ENCODE results near the gene CCNF. TPM values are rescaled to one million over a fixed set of nuclear protein-coding genes. Genes with fewer than 3 reads are reported as not detected.

Gene CCNF
- total and polyA plus RNA-seq, 2 donors from 2014 or later: 0.77 to 2.9 TPM

DNA sequence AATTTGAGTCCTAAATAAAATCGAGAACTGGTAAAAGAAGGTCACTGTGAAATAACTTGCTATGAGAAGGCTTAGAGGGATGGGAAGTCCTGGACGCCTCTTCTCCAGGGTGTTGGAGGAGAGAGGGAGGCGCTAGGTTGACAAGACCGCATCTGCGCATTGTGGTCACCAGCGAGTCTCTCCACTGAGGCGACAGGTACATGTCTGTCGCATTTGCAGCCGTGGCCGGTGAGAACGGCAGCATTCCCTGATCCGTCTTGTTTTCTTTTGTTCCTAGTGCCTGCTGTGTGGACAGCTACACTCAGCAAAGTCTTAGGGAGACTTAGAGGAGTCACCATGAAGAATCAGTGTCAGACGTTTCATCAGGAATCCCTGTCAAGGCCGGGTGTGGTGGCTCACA lies 76.4 kb downstream of the CCNF start:
- Histone ChIP-seq H3K4me3 (ENCODE audit: low read length in 3 of 3) (no peak overlapping the region), H3K27ac (ENCODE audit: low read depth in 2 of 2, low read length in 2 of 2) (no peak overlapping the region), H3K36me3 (ENCODE audit: control insufficient read depth in 2 of 3, insufficient read depth in 3 of 3, low read length in 3 of 3) (no peaks in the 10 kb centered on the region), H3K27me3 (ENCODE audit: control insufficient read depth, insufficient read depth, low read length) (no peaks in the 10 kb centered on the region), H3K4me1 (ENCODE audit: control insufficient read depth in 2 of 3, insufficient read depth in 2 of 3, low read depth in 1 of 3, low read length in 3 of 3) (peaks cover 0 to 16% (median 0%) of the 10 kb centered on the region in 3 donors), H3K9ac (ENCODE audit: low read length in 3 of 3) (no peak overlapping the region), H3K9me3 (ENCODE audit: control insufficient read depth in 2 of 3, insufficient read depth in 1 of 3, low read length in 3 of 3) (no peaks in the 10 kb centered on the region)
- no peak for FAIRE-seq
- intact Hi-C loops (cut with DNase I): no loop called here
- DNase-seq: peak in 1 of 5 donors; percentile 74
- TF ChIP-seq, protein P1, sequence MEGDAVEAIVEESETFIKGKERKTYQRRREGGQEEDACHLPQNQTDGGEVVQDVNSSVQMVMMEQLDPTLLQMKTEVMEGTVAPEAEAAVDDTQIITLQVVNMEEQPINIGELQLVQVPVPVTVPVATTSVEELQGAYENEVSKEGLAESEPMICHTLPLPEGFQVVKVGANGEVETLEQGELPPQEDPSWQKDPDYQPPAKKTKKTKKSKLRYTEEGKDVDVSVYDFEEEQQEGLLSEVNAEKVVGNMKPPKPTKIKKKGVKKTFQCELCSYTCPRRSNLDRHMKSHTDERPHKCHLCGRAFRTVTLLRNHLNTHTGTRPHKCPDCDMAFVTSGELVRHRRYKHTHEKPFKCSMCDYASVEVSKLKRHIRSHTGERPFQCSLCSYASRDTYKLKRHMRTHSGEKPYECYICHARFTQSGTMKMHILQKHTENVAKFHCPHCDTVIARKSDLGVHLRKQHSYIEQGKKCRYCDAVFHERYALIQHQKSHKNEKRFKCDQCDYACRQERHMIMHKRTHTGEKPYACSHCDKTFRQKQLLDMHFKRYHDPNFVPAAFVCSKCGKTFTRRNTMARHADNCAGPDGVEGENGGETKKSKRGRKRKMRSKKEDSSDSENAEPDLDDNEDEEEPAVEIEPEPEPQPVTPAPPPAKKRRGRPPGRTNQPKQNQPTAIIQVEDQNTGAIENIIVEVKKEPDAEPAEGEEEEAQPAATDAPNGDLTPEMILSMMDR (IDR thresholded peaks at IDR 0.05; ENCODE audit: borderline replicate concordance, extremely low read depth, insufficient read depth): no peak

DNA sequence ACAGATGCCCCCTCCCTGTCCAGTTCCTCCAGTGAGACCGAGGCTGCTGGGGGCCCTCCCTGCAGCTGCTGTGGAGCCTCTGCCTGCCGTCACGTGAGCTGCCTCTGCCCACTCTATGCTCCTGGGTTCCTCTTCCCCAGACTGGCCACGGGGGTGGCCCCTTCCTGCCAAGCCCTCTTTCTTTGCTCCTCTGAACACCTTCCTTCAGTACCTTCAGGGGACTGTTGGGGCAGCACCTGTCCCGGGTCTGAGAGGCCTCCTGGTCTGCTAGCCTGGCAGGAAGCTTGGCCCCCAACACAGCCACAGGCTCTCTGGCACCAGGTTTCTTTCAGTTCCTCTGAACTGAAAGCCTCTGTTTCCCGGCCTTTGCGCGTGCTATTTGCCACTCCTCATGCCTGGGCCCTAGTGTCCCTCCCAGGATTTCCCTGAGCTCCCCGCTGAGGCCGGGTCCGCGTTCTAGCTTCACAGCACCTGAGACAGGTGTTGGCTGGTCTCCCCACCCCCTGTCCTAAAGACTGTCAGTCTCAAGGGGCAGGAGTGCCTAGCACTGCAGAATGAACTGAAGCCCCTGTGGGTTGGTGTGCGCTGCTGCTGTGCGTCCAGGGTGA lies 77.9 kb downstream of the CCNF start:
- DNase-seq: peak in 1 of 5 donors; percentile 75
- intact Hi-C loops (cut with DNase I): no loop called here
- Histone ChIP-seq H3K36me3 (ENCODE audit: control insufficient read depth in 2 of 3, insufficient read depth in 3 of 3, low read length in 3 of 3) (no peaks in the 10 kb centered on the region), H3K4me3 (ENCODE audit: low read length in 3 of 3) (no peak overlapping the region), H3K27me3 (ENCODE audit: control insufficient read depth, insufficient read depth, low read length) (no peaks in the 10 kb centered on the region), H3K4me1 (ENCODE audit: control insufficient read depth in 2 of 3, insufficient read depth in 2 of 3, low read depth in 1 of 3, low read length in 3 of 3) (peaks cover 0 to 16% (median 6%) of the 10 kb centered on the region in 3 donors), H3K27ac (ENCODE audit: low read depth in 2 of 2, low read length in 2 of 2) (peak overlapping the region in 1 of 2 donors; percentile 17), H3K9ac (ENCODE audit: low read length in 3 of 3) (no peak overlapping the region), H3K9me3 (ENCODE audit: control insufficient read depth in 2 of 3, insufficient read depth in 1 of 3, low read length in 3 of 3) (no peaks in the 10 kb centered on the region)
- TF ChIP-seq, protein P1 (IDR thresholded peaks at IDR 0.05; ENCODE audit: borderline replicate concordance, extremely low read depth, insufficient read depth): peak; percentile 15
- FAIRE-seq: no peak

DNA sequence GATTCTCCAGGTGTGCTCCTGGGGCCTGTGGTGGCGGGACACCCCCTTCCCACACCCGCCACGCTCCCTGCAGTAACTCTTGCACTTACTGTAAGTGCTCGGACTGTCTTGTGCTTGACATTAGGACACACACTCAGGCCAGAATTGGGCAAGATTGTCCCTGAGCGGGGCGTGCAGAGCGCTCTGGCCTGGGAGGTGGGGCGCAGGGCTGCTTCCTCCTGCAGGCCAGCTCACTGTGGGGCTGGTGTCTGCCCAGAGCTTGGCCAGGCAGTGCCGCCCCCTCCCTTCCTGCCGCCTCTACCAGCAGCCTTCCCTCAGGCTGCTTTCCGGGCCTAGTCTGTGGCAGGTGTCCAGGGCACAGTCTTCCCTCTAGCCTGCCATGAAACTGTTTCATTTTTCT lies 78.4 kb downstream of the CCNF start:
- no peaks in the 10 kb centered on the region for H3K36me3 ChIP-seq (ENCODE audit: control insufficient read depth in 2 of 3, insufficient read depth in 3 of 3, low read length in 3 of 3)
- no peaks in the 10 kb centered on the region for H3K27me3 ChIP-seq (ENCODE audit: control insufficient read depth, insufficient read depth, low read length)
- H3K27ac ChIP-seq (ENCODE audit: low read depth in 2 of 2, low read length in 2 of 2): peak overlapping the region in 1 of 2 donors; percentile 17
- no peak for FAIRE-seq
- intact Hi-C loops (cut with DNase I): no loop called here
- H3K9me3 ChIP-seq (ENCODE audit: control insufficient read depth in 2 of 3, insufficient read depth in 1 of 3, low read length in 3 of 3): no peaks in the 10 kb centered on the region
- TF ChIP-seq, protein P1 (IDR thresholded peaks at IDR 0.05; ENCODE audit: borderline replicate concordance, extremely low read depth, insufficient read depth): no peak
- no peak overlapping the region for H3K4me3 ChIP-seq (ENCODE audit: low read length in 3 of 3)
- peak in 1 of 5 donors; percentile 77 for DNase-seq
- H3K9ac ChIP-seq (ENCODE audit: low read length in 3 of 3): no peak overlapping the region
- peaks cover 0 to 15% (median 11%) of the 10 kb centered on the region in 3 donors for H3K4me1 ChIP-seq (ENCODE audit: control insufficient read depth in 2 of 3, insufficient read depth in 2 of 3, low read depth in 1 of 3, low read length in 3 of 3)

Small RNAs within 50 kb of the gene (microRNA-seq; reads per million reads assigned to microRNA genes)
- gene MIR6767: not detected
- gene MIR6768: not detected

Other genes starting within 250 kb of the CCNF start
- gene CASKIN1, start 232.8 kb upstream of the CCNF start, total RNA-seq: 0.66 TPM
- 0.30 TPM for gene CASKIN1, start 232.8 kb upstream of the CCNF start, polyA plus RNA-seq (ENCODE audit: insufficient read depth, low read depth, low replicate concordance)
- gene MLST8, start 224.0 kb upstream of the CCNF start, total RNA-seq: 34.0 TPM
- gene MLST8, start 224.0 kb upstream of the CCNF start, polyA plus RNA-seq (ENCODE audit: insufficient read depth, low read depth, low replicate concordance): 63.3 TPM
- gene BRICD5, start 218.6 kb upstream of the CCNF start, total RNA-seq: 7.2 TPM
- 8.2 TPM for gene BRICD5, start 218.6 kb upstream of the CCNF start, polyA plus RNA-seq (ENCODE audit: insufficient read depth, low read depth, low replicate concordance)
- 13.5 TPM for gene PGP, start 214.6 kb upstream of the CCNF start, total RNA-seq
- gene PGP, start 214.6 kb upstream of the CCNF start, polyA plus RNA-seq (ENCODE audit: insufficient read depth, low read depth, low replicate concordance): 21.2 TPM
- gene E4F1, start 205.9 kb upstream of the CCNF start, total RNA-seq: 26.0 TPM
- 13.6 TPM for gene E4F1, start 205.9 kb upstream of the CCNF start, polyA plus RNA-seq (ENCODE audit: insufficient read depth, low read depth, low replicate concordance)
- 0.88 TPM for gene DNASE1L2, start 193.0 kb upstream of the CCNF start, total RNA-seq
- 0.88 TPM for gene DNASE1L2, start 193.0 kb upstream of the CCNF start, polyA plus RNA-seq (ENCODE audit: insufficient read depth, low read depth, low replicate concordance)
- 98.1 TPM for gene ECI1, start 177.9 kb upstream of the CCNF start, total RNA-seq
- gene ECI1, start 177.9 kb upstream of the CCNF start, polyA plus RNA-seq (ENCODE audit: insufficient read depth, low read depth, low replicate concordance): 233 TPM
- 134 TPM for gene RNPS1, start 161.3 kb upstream of the CCNF start, total RNA-seq
- 102 TPM for gene RNPS1, start 161.3 kb upstream of the CCNF start, polyA plus RNA-seq (ENCODE audit: insufficient read depth, low read depth, low replicate concordance)
- gene ABCA3, start 88.7 kb upstream of the CCNF start, total RNA-seq: 35.5 TPM
- 5.5 TPM for gene ABCA3, start 88.7 kb upstream of the CCNF start, polyA plus RNA-seq (ENCODE audit: insufficient read depth, low read depth, low replicate concordance)
- 1.4 TPM for gene TEDC2, start 30.7 kb downstream of the CCNF start, total RNA-seq
- gene TEDC2, start 30.7 kb downstream of the CCNF start, polyA plus RNA-seq (ENCODE audit: insufficient read depth, low read depth, low replicate concordance): 1.7 TPM
- gene NTN3, start 41.9 kb downstream of the CCNF start, total RNA-seq: 0.28 TPM
- gene NTN3, start 41.9 kb downstream of the CCNF start, polyA plus RNA-seq (ENCODE audit: insufficient read depth, low read depth, low replicate concordance): not detected
- 25.7 TPM for gene TBC1D24, start 45.7 kb downstream of the CCNF start, total RNA-seq
- 23.9 TPM for gene TBC1D24, start 45.7 kb downstream of the CCNF start, polyA plus RNA-seq (ENCODE audit: insufficient read depth, low read depth, low replicate concordance)
- 303 TPM for gene ATP6V0C, start 84.5 kb downstream of the CCNF start, total RNA-seq
- 520 TPM for gene ATP6V0C, start 84.5 kb downstream of the CCNF start, polyA plus RNA-seq (ENCODE audit: insufficient read depth, low read depth, low replicate concordance)
- 52.1 TPM for gene AMDHD2, start 90.9 kb downstream of the CCNF start, total RNA-seq
- gene AMDHD2, start 90.9 kb downstream of the CCNF start, polyA plus RNA-seq (ENCODE audit: insufficient read depth, low read depth, low replicate concordance): 51.8 TPM
- 0.54 TPM for gene CEMP1, start 102.0 kb downstream of the CCNF start, total RNA-seq
- gene CEMP1, start 102.0 kb downstream of the CCNF start, polyA plus RNA-seq (ENCODE audit: insufficient read depth, low read depth, low replicate concordance): not detected
- gene PDPK1, start 108.6 kb downstream of the CCNF start, total RNA-seq: 52.3 TPM
- 14.3 TPM for gene PDPK1, start 108.6 kb downstream of the CCNF start, polyA plus RNA-seq (ENCODE audit: insufficient read depth, low read depth, low replicate concordance)